Peyer's patch (tissue), 4 donors: ENCODE results near the gene CLCNKB.
"Not testable (repeated sequence)": the region's sequence is repeated elsewhere in the genome, so short reads cannot be mapped to it uniquely, and the experiment has no call there.

Source experiments
- POLR2A ChIP-seq, 2 donors: fragments of 450-650 bp; IDR thresholded peaks; one replicate each; pipeline ENCODE4 v1.5.1; 2017; ENCODE audit warnings: antibody characterized with exemption in 2 of 2, mild to moderate bottlenecking in 2 of 2, moderate library complexity in 2 of 2
- TF ChIP-seq, protein P1 (sequence below), 6 experiments: fragments of 450-650 bp in 4 of 6; fragments of 200-600 bp in 2 of 6; sonication (generic) in 1 of 6; IDR thresholded peaks; one replicate each; pipeline ENCODE4 v1.5.1; 2017 to 2019; ENCODE audit warnings: antibody characterized with exemption in 6 of 6, mild to moderate bottlenecking in 3 of 6, moderate library complexity in 1 of 6

DNA sequence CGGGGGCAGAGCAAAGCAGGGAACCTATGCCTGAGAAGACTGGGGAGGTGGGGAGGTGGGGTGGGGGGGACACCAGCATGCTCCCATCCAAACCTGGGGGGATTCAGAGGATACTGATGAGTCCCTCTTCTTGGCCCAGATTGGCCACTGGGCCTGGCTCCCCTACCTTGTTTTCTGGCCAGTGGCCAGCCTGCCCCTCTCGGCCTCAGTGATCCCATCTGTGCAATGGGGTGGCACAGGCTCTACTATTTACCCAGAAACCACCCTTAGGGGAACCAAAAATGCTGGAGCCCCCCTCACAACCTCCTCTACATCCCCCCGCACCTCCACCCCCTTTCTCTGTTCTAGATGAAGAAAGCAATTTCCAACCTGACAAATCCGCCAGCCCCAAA, 12.9 kb downstream of the CLCNKB start:
- TF ChIP-seq, protein P1, sequence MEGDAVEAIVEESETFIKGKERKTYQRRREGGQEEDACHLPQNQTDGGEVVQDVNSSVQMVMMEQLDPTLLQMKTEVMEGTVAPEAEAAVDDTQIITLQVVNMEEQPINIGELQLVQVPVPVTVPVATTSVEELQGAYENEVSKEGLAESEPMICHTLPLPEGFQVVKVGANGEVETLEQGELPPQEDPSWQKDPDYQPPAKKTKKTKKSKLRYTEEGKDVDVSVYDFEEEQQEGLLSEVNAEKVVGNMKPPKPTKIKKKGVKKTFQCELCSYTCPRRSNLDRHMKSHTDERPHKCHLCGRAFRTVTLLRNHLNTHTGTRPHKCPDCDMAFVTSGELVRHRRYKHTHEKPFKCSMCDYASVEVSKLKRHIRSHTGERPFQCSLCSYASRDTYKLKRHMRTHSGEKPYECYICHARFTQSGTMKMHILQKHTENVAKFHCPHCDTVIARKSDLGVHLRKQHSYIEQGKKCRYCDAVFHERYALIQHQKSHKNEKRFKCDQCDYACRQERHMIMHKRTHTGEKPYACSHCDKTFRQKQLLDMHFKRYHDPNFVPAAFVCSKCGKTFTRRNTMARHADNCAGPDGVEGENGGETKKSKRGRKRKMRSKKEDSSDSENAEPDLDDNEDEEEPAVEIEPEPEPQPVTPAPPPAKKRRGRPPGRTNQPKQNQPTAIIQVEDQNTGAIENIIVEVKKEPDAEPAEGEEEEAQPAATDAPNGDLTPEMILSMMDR (IDR thresholded peaks at IDR 0.05) = not testable (repeated sequence)
- TF ChIP-seq POLR2A (IDR thresholded peaks at IDR 0.05) = not testable (repeated sequence)
